Measurements from ENCODE around the gene CAMK2N1. TPM values are rescaled to one million over a fixed set of nuclear protein-coding genes. Genes with fewer than 3 reads are reported as not detected.

Gene CAMK2N1
- total RNA-seq, 1 donor: 28.5 TPM

- no peak for DNase-seq (ENCODE audit: low read depth)
- TF ChIP-seq, protein P1, sequence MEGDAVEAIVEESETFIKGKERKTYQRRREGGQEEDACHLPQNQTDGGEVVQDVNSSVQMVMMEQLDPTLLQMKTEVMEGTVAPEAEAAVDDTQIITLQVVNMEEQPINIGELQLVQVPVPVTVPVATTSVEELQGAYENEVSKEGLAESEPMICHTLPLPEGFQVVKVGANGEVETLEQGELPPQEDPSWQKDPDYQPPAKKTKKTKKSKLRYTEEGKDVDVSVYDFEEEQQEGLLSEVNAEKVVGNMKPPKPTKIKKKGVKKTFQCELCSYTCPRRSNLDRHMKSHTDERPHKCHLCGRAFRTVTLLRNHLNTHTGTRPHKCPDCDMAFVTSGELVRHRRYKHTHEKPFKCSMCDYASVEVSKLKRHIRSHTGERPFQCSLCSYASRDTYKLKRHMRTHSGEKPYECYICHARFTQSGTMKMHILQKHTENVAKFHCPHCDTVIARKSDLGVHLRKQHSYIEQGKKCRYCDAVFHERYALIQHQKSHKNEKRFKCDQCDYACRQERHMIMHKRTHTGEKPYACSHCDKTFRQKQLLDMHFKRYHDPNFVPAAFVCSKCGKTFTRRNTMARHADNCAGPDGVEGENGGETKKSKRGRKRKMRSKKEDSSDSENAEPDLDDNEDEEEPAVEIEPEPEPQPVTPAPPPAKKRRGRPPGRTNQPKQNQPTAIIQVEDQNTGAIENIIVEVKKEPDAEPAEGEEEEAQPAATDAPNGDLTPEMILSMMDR (IDR thresholded peaks at IDR 0.05; ENCODE audit: insufficient read depth, low read length): no peak
- H3K4me3 ChIP-seq (ENCODE audit: low read depth, low read length): no peak overlapping the region
Observed at GRCh38 chr1:20472121-20472520, 13.9 kb downstream of the CAMK2N1 start.

DNA sequence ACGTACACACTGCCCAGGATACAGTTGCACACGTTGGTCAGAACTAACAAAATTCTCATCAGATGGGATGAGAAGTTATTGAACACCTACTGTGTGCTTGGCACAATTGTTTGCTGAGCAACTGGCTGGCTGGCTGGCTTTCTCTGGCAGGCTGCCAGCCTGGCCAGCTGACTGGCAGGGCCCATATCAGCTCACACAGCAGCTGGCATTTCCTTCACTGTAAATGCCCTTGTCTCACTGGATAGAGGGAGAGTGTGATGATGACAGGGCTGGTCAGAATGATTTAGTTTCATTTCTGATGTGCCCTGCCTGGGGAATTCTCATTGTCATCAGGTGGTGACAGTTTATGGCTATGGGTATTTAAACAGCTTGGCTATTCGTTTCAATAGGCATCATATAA is 15.8 kb downstream of the CAMK2N1 start:
- no peak overlapping the region for H3K4me3 ChIP-seq (ENCODE audit: low read depth, low read length)
- DNase-seq (ENCODE audit: low read depth): no peak
- TF ChIP-seq, protein P1 (IDR thresholded peaks at IDR 0.05; ENCODE audit: insufficient read depth, low read length): no peak

DNA sequence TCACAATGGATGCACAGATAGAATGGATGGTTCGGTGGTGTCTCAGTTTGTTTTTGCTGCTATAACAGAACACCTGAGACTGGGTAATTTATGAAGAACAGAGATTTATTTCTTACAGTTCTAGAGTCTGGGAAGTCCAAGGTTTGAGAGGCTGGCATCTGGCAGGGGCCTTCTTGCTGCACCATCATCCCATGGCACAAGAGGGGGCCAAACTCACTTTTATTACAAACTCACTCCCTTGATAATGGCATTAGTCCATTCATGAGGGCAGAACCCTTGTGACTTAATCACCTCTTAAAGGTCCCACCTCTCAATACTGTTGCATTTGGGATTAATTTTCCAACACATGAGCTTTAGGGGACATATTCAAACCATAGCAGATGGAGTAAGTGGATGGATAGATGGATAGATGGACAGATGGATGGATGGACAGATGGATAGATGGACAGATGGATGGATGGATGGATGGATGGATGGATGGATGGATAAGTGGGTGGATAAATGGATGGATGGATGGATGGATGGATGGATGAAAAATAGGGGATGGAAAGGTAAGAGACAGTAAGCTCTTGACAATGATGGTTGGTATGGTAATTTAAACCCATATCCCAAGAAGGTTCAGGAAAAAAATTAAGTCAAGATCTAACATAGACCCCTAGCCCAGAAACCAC is 16.5 kb downstream of the CAMK2N1 start:
- TF ChIP-seq, protein P1 (IDR thresholded peaks at IDR 0.05; ENCODE audit: insufficient read depth, low read length): no peak
- DNase-seq (ENCODE audit: low read depth): no peak
- H3K4me3 ChIP-seq (ENCODE audit: low read depth, low read length): no peak overlapping the region

- TF ChIP-seq, protein P1 (IDR thresholded peaks at IDR 0.05; ENCODE audit: insufficient read depth, low read length): no peak
- no peak overlapping the region for H3K4me3 ChIP-seq (ENCODE audit: low read depth, low read length)
- DNase-seq (ENCODE audit: low read depth): no peak
Observed at GRCh38 chr1:20466273-20466672, 19.7 kb downstream of the CAMK2N1 start.

DNA sequence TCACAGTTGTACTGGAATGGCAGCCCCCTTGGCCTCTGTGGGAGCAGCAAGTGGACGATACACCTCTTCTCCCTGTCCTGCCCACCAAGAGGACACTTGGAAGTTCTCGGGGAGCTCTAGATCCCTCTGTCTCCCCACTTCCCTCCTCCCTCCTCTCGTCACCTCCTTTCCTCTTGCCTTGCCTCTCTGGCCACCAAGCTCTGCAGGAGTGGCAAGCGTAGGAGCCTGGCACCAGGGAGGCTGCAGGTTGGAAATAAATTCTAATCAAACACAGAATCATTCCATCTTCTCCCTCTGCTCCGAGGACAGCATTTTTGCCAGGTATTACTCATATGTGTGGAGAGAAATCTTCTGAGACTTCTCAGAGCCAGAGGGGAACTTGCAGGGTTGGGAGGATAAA is 20.8 kb downstream of the CAMK2N1 start:
- no peak for DNase-seq (ENCODE audit: low read depth)
- no peak overlapping the region for H3K4me3 ChIP-seq (ENCODE audit: low read depth, low read length)
- TF ChIP-seq, protein P1 (IDR thresholded peaks at IDR 0.05; ENCODE audit: insufficient read depth, low read length): no peak

GRCh38 chr1:20463502-20463901 is 22.5 kb downstream of the CAMK2N1 start:
- DNase-seq (ENCODE audit: low read depth): no peak
- TF ChIP-seq, protein P1 (IDR thresholded peaks at IDR 0.05; ENCODE audit: insufficient read depth, low read length): no peak
- H3K4me3 ChIP-seq (ENCODE audit: low read depth, low read length): no peak overlapping the region

- DNase-seq (ENCODE audit: low read depth): no peak
- no peak overlapping the region for H3K4me3 ChIP-seq (ENCODE audit: low read depth, low read length)
- TF ChIP-seq, protein P1 (IDR thresholded peaks at IDR 0.05; ENCODE audit: insufficient read depth, low read length): no peak
Observed at GRCh38 chr1:20462397-20462796, 23.6 kb downstream of the CAMK2N1 start.

Data from fibroblast of the aortic adventitia (primary cell).